HG02970 (cell line): Measurements from ENCODE around the gene ADAR.

Source experiments
- ATAC-seq: cut with Tn5 transposase; IDR thresholded peaks from one replicate; pipeline ENCODE4 v1.9.1; 2021; ENCODE audit warnings: mild to moderate bottlenecking, moderate library complexity, moderate number of reproducible peaks; ENCODE audit not compliant: unreplicated experiment, low FRiP score

Gene ADAR

GRCh38 chr1:154533952-154534844, 73.8 kb downstream of the ADAR start:
- no peak for ATAC-seq
